ENCODE data around the gene TAS1R3.

Gene TAS1R3

DNA sequence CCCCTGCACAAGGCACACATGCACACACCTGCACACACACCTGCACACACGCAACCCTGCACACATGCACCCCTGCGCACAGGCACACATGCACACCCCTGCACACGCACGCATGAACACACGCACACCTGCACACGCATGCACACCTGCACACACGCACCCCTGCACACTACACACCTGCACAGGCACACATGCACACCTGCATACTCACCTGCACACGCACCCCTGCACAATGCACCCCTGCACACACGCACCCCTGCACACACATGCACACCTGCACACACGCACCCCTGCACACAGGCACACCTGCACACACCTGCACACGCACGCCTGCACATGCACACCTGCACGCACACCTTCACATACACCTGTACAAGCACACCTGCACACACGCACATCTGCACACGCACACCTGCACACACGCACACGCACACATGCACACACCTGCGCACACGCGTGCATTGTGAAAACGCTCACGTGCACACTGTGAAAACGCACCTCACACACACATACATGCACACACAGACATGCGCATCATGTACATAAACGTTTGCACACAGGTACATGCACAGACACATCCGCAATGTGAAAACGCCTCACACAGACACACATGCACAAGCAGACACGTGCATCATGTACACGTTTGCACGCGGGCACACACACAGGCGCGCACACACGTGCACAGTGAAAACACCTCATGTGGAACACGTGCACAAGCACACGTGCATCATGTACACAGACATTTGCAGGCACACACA is 9.9 kb downstream of the TAS1R3 start:
- no peak for DNase-seq

DNA sequence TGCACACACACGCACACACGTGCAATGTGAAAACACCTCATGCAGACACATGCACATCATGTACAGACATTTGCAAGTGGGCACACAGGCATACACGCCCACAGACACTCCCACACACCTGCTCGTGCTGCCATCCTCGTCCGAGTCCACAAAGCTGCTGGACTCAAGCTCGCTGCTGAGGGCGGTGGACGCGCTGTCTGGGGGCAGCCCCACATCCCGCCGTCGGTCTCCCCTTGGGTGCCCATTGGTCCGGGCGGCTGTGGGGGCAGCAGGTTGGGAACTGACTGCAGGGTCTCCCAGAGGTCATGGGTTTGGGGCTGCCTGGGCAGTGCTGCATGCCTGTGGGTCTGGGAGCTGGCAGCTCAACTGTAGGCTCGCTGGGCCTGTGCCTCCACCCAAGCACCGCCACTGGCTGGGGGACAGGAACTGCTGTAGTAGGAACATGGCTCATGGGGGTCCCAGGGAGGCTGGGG is 10.5 kb downstream of the TAS1R3 start:
- no peak for DNase-seq

DNA sequence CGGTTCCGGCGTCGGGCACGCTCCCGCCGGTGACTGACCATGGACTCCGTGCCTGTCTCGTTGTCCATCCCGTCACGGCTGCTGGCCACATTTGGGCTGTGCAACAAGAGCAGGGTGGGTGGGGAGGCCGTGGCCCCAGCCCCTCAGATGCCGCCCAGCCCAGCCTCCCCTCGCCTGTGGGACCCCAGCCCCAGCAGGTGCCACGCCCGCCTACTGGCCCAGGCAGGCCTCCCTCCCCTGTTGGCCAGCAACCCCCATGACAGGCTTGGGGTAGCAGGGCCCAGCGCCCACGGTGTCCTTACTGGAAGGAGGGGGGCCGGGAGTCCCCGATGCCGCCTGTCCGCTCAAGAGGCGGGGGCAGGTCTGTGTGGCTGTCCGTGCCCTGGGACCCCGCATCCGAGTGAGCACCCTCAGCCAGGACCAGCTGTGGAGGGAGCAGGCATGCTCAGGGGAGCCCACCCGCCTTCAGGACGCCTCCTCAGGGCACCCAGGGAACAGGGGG is 11.0 kb downstream of the TAS1R3 start:
- no peak for DNase-seq

DNA sequence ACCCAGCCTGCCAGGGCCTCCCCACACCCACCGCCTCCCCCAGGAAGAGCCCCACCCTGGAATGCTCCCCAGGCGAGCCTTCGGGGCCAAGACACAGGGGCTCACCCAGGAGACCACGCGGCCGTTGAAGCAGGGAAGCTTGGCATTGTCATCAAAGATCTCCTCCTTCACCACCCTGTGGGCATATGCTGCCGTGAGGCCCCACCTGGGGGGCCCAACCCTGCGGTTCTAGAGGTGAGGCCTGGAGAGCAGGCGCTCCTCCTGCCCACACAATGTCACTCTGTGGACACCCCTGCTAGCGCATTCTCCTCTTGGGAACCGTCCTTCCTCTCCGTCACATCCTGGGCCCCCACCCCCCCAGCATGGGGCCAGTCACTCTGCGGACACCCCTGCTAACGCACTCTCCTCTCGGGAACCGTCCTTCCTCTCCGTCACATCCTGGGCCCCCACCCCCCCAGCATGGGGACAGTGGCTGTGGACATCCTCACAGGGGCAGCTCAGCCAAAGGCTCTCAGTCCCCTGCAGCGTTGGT is 11.6 kb downstream of the TAS1R3 start:
- no peak for DNase-seq

DNA sequence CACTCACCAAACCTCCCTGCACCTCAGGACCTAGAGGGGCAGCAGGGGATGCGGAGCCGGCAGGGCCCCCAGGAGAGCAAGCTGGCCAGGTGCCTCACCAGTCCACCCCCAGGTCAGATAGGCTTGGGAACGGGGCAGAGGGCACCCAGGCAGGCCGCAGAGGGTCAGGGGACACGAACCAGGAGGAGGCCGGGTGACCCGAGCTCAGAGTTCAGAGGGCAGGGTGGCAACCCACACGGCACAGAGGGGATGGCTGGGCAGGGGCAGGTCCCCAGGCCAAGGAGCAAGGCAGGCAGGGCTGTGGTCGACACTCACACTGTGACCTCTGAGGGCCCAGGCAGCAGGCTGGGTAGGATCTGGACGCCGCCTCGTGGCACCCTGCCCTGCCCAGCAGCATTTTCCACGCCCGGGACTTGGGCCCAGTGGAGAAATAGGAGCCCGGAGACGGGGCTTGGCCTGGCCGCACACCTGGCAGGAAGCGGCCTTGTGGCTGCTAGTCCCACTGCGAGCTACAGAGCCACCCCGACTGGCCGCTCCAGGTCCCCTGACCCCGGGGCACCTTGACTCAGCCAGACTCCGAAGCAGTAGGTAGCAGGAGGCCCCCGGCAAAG is 12.8 kb downstream of the TAS1R3 start:
- DNase-seq: no peak

DNA sequence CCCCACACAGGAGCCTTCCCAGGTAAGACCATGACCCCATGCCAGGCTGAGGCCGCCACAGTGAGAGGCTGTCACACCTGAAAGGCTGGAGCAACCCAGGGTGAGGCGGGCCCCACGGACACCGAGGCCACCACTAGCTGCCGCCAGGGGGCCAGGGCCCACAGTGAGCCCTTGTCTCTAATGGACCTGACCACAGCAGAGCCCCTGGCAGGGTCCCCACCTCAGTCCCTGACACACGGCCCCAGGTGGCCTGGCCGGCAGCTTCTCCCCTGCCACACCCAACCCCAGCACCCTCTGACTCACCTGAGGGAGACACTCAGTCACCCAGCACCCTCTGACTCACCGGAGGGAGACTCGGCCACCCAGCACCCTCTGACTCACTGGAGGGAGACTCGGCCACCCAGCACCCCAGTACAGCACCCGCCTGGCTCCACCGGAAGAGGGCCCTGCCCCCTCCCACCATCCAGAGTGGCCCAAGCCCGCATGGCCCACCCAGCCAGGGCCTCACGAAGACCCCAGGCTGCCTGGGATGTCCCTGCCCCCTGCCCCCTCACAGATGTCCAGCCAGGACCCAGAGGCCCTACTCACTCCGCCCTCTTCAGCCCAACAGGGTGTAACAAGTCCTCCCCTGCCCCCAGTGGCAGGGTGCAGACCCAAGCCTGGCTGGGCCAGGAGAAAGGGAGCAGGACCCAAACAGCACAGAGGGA is 13.7 kb downstream of the TAS1R3 start:
- DNase-seq: peak in 1 of 2 donors; percentile 23

DNA sequence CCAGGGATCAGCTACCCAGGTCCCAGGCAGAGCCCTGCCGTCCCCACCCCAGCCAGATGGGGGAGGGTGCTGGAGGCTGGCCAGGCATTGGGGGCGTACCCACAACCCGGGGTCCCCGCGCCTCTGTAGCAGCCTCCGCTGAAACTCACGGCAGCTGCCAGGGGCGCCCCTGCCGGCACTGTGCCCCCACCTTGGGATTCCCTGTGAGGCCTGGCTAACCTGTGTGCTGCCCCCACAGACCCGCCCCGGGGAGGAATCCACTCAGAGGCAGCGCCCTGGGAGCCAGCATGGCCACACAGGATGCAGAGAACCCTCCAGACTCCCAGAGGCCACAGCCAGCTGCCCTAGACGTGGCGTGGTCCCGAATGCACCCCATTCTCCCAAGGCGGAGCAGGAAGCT is 14.3 kb downstream of the TAS1R3 start:
- DNase-seq: no peak

DNA sequence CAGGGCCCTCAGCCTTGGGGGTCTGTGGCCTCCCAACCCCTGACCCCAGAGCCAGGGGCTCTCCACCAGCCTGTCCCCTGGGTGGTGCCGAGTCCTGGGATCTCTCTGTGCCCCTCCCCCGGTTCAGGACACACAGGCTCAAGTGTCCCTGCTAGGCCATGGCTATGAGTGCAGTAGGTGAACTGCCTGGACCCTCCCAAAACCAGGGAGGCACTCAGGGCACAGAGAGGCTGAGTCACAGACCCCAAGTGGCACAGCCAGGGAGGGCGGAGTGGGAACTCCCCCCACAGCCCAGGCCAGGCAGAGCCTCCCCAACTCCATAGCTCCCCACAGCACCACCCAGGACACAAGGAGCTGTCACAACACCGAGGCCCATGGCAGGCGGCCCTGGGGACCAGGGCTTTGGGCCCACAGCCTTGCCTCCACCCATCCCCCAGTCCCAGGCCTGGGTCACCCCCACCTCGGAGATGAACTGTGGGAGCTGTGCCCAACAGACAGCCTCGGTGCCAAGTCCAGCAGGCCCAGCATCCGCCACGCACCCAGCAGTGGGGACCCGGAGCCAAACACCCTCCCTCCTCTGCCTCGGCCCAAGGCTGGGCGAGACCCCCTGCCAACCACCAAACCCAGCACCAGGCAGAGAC is 14.9 kb downstream of the TAS1R3 start:
- DNase-seq: no peak

DNA sequence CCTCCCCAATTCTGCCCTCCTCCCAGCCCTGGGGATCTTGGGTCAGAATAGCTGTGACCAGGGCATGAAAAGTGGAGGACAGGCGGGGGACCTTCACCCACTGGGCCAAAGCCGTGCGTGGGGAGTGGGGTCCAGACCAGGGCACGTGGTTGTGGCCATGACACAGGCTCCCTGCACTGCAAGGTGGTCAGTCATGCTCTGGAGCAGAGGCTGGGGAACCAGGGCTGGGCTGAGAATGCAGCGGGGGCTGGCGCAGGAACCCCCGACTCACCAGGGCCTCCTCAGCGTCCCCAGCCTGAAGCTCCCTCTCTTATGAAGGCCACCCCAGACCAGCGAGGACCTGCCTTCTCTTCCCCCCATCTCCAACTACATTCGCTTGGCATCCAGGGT is 15.4 kb downstream of the TAS1R3 start:
- no peak for DNase-seq

DNA sequence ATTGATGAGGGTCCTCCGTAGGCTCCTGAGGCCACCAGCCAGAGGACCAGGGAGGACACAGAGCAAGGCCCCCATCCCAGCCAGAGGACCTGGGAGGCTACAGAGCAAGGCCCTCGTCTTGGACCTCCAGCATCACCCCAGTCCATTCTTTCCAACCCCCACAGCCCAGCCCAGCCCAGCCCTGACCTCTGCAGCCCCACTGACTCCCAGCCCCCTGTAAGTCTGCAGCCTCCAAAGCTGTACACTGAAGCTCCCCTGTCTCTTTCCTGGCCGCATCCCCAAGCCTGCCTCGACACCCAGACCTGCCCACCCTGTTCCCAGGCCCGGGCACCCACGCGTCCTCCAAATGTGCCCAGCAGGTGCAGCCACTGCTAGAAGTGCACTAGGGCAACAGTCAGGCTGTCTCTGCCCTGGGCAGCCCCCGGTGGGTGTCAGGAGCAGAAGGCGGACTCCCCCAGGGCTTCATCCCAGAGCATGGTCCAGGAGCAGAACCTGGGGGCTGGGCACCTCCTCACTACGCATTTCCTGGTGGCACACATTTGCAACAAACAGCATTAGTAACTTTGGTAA is 16.0 kb downstream of the TAS1R3 start:
- no peak for DNase-seq

DNA sequence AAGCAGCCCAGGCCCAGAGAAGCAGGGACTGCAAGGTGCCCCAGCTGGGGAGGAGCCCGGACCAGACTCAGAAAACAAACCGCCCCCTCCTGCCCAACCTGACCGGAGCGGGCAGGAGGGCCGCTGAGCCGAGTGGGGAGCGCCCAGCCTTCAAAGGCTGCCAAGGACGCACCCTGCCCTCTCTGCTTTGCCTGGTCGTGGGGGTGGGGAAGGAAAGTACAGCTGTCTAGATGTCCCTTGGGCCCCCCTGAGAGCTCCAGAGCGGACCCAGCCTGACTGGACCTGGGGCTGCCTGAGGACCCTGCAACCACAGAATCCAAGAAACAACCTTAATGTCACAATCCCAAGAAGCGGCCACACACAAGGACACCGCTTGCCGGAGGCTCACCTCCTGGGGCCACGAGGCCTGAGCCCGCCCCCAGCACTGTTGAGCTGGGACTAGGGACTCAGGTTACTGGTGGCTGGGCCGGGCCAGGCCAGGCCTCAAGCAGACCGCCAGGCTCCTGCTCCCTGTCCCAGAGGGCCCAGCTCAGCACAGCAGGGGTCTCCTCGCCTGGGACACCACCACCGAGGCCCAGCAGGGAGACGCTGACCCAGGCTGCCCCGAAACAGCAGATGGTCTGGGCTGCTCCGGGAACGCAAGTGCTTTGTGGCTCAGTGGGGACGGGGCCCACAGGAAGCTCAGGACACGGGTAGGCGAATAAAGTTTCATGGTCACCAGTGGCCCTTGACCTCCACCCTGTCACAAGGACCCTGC is 16.8 kb downstream of the TAS1R3 start:
- no peak for DNase-seq

DNA sequence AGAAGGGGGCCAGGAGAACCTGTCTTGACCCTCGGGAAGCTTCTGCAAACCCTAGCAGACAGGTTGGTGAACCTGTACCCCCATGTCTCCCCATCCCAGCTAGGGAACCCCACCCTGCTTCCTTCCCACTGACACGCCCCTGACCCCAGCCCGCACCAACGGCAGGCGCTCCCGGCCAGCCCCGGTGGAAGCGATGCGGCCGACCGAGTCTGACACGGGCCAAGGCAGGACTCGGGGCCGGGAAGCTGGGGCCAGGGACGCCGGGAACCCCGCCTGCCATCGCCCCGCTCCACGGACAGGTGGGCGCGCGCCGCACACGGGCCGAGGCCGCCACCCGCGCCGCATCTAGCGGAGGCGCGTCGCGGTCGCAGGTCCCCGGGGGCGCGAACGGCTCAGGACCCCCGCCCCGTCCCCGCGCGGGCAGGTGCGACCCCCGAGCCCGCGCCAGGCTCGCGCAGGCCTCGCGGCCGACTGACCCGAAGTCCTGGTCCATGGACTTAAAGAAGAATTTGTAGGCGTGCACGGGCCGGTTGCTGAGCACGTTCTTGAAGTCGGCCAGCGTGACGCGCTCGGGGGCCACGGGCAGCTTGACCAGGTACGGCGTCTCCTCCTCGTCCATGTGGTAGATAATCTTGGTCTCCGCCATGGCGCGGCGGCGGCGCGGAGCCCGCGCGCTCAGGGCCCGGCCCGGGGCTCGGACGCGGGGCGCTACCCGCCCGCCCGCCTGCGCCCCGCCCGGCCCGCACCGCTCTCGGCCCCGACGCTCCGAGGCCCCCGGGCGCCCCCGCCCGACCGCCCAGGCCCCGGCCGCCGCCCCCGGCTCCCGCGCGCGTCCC is 17.6 kb downstream of the TAS1R3 start:
- DNase-seq: no peak

DNA sequence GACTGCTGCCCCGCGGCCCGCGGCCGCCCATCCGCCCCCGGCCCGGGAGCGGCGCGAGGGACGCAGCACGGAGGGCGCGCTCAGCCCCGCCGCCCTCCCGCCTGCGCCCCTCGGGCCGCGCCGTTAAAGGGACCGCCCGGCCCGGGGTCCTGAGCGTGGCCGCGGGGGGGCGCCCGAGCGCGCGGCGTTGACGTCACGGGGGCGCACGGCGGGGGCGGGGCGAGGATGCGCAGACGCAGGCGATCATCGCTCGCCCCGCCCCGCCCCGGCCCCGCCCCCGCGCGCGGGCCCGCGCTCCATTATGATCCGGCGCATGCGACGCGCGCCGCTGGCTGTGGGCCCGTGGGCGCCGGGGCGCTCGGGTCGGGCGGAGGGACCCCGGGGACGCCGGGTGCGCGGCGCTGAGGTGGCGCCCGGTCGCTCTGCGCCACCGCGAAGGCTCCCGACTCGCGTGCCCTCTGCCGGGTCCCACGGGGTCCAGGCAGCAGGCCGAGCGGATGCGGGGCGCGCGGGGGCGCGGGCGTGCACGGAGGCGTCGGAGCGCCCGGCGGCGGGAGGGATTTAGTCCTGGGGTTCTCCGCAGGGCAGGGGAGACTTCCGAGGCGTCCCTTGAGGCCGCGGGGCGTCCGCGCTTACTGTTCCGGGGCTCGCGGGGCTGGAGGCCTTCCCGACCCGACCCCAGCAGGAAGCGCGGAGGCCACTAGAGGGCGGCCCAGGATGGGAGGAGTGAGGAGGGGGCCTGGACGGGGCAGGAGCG is 18.4 kb downstream of the TAS1R3 start, which contains the start of gene DVL1:
DVL1 (minus strand) TSS at position 163 of the 757 bp plus-strand sequence. CDS start 353 bp downstream, outside the sequence.
- peak; percentile 73 to 74 for DNase-seq

DNA sequence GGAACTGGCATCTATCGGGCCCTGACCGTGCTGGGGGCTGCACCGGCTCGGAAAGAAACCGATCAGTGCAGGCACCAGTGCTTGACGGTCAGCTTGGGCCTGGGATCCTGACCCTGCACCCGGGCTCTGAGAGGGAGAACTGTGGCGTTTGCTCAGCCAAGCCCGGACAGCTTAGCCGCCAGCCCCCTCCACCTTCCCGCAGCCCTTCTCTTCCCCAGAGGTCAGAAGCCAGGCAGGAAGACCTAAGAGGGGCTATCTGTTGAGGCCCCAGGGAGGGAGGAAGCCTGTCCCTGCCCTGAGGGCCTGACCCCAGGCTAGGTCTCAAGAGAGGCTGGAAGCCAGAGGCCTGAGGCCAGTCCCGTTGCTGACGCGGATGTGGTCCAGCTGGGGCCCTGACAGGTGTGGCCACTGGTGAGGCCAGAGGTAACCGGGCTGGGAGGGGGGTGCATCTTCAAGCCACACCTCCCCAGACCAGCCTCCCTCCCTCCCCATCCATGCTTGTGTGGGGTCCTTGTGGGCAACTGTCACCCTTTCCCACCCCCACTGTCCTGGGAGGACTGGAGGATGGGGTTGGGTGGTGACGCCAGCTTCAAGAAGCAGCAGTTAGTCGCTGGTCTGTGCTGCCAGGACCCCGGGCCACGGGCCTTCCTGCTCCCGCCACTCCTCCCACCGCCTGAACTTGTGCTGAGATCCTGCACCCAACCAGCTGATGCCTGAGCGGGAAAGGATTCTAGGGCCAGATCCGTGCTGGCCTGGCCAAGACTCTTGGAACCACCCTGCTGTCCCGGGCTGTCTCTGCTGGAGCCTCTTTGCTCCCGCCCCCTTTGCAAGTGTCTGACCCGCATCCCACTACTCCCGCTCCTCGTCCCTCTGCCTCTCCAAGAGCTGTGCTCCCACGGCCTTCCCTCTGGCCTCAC is 20.7 kb downstream of the TAS1R3 start:
- DNase-seq: no peak

DNA sequence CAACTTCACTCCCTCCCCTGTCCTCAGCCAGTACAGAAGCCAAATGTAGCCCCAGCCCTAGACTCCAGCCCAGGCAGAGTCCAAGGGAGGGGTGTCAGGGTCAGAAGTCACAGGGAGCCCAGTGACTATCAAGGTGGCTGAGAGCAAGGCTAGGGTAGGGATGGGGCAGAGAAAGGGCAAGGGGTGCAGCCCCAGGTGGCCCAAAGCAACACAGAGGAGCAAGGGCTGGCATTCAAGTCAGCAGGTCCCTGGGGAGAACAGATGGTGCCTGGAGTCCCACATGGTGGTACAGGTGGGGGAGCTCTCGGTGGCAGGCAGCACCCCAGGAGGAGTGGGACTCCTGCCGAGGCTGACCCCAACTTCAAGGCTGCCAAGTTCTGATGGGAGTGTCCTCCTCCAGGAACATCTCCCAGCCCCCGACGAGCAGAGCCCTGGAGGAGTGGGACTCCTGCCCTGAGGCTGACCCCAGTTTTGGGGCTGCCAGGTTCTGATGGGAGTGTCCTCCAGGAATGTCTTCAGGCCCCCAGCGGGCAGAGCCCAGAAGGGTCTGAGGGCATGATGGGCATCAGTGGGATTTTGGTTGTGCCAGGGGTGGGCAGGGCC is 21.8 kb downstream of the TAS1R3 start:
- no peak for DNase-seq

DNA sequence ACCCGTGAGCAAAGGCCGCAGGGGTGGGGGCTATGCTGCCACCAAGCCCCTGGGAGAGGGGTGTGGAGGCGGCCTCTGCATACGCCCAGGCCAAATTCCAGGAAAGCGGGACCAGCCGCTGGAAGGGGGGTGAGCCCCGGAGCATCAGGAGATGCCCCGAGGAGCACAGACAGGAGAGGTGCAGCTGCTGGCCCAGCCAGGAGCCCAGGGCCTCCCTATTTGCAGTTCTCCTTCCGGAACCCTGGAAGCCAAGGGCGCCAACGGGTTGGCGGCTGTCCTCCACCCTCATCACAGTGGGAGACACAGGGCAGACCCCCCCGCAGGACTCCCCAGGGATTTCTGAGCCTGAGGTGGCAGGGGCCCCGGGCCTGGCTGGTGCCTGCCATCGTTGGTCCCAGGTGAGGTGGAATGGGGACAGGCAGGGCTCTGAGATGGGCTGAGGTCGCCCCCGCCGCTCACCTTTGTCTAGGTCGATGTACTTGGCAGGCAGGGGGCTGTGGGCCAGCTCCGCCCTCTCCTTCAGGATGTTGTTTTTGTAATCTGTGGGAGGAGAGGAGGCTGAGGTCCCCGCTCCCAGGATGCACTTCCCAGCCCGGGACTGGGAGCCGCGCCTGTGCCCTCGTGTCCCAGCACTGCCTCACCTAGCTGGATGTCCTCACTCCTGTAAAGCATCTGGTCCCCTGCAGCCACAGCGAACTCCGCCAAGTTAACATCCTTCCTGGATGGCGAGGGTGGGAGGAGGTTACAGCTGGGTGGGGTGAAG is 22.5 kb downstream of the TAS1R3 start:
- DNase-seq: no peak

All from CD4-positive, alpha-beta T cell treated with Interleukin-1 beta for 1 hour (primary cell).